ENCODE results near the gene UNC13B.

DNA sequence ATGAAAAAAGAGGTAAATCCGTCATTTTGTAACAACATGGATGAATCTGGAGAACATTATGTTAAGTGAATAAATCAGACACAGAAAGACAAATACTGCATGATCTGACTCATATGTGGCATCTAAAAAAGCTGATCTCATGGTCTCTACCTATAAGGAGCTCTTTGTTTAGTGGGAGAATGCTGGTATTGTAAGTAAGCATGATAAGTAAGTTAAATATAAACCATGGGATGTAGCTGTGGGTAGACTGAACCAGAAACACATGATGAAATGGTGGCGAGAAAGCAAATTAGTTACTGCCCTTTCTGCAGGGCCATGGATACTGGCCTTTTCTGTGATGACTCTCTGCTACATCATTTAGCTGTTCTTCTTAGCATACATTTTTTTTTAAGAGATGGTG, 261.7 kb downstream of the UNC13B start:
- TF ChIP-seq, protein P1, sequence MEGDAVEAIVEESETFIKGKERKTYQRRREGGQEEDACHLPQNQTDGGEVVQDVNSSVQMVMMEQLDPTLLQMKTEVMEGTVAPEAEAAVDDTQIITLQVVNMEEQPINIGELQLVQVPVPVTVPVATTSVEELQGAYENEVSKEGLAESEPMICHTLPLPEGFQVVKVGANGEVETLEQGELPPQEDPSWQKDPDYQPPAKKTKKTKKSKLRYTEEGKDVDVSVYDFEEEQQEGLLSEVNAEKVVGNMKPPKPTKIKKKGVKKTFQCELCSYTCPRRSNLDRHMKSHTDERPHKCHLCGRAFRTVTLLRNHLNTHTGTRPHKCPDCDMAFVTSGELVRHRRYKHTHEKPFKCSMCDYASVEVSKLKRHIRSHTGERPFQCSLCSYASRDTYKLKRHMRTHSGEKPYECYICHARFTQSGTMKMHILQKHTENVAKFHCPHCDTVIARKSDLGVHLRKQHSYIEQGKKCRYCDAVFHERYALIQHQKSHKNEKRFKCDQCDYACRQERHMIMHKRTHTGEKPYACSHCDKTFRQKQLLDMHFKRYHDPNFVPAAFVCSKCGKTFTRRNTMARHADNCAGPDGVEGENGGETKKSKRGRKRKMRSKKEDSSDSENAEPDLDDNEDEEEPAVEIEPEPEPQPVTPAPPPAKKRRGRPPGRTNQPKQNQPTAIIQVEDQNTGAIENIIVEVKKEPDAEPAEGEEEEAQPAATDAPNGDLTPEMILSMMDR (IDR thresholded peaks at IDR 0.05): no peak
- TF ChIP-seq POLR2A (IDR thresholded peaks at IDR 0.05) (no peak), EP300 (IDR thresholded peaks at IDR 0.05) (no peak)
